ENCODE results near the gene STX1B.
A peak's percentile ranks its signal among the peaks of the same experiment; 100 is the strongest.
"Not testable (repeated sequence)": the region's sequence is repeated elsewhere in the genome, so short reads cannot be mapped to it uniquely, and the experiment has no call there.

STX1B gene

DNA sequence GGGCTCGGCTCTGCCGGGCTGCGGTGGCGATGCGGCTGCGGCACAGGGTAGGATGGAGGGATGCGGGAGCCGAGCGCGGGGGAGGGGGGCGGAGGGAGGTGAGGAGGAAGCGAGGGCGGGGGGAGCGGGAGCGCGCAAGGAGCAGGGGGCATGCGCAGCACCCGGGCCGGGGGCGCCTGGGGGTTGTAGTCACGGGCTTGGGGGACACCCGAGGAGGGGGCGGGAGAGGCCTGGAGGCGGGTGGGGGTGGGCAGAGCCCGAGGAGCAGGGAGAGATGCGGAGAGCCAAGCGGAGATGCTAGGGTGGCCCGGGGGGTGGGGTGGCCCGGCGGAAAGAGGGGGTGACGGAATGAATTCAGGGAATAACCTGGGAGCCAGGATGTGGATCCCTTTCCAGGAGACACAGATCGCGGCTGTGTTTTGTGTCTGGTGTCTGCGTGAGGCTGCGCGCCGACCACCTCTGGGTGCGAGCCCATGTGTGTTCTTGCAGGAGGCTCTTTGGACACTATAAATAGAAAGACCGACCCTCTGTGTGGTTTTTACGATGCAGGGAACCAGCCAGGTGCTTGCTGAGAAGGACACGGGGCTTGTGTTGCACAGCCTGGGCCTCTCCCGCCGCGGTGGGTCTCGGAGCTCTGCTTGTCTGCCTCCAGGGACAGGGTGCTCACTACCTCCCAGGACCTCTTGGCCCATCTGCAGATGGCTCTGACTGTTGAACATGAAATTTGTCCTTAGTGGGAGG lies at the start of gene STX1B:
STX1B (minus strand) TSS at position 54 of the 741 bp plus-strand sequence. CDS start 242 bp downstream, outside the sequence.
- DNase-seq = peak; percentile 46 to 52

DNA sequence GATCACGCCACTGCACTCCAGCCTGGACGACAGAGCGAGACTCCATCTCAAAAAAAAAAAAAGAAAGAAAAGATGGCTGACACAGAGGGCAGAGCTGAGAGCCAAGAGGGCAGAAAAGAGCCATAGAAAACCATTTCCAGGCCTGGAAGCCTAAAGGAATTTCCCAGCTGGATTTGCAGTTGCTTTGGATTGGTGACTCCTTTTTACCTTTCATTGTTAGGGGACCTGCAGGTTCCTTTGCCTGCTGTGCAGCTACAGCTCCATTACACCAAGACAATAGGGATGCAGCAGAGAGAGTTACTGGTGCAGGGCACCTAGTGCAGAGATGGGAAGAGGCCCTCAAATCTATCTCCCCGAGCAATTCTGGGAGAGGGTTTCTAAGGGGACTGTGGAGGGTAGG lies 45.2 kb upstream of the STX1B start:
- DNase-seq = no peak

DNA sequence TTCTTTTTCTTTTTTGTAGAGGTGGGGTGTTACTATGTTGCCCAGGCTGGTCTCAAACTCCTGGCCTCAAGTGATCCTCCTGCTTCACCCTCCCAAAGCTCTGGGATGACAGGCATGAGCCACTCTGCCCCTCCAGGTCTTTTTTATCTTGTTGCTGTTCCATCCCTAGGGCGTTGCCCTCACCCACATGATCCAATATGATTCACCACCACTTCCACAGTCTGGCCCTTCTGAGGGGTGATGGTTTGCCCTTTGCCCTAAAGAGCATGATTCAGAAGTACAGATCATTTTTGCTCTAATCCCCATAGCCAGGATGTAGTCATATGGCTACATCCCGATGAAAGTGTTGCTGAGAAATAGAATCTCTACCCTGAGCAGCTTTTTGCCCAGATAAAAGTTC lies 41.7 kb upstream of the STX1B start:
- no peak for DNase-seq

DNA sequence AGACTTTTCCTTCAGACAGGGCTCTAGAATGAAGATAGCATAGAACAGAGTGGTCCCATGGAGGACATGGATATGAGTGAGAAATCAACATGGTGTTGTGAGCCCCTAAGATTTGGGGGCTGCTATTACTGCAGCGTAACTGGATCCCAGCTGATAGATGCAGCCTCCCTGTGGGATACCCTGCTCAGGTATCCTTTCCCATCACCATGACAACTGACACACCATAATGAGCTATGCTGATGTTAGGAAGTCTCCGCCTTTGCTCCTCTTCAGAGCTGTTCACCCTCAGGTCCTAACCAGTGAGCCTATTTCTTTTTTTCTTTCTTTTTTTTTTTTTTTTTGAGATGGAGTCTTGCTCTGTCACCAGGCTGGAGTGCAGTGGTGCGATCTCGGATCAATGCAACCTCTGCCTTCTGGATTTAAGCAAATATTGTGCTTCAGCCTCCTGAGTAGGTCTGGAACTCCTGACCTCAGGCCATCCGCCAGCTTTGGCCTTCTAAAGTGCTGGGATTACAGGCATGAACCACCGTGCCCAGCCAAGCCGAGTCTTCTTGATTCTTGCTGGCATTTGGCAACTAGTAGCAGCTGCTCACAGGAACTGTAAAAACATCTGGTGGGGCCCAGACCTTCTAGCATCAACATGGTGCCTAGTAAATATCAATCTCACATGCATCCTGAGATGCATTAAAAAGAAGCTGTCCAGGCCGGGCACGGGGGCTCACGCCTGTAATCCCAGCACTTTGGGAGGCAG lies 40.0 kb upstream of the STX1B start:
- DNase-seq = no peak

DNA sequence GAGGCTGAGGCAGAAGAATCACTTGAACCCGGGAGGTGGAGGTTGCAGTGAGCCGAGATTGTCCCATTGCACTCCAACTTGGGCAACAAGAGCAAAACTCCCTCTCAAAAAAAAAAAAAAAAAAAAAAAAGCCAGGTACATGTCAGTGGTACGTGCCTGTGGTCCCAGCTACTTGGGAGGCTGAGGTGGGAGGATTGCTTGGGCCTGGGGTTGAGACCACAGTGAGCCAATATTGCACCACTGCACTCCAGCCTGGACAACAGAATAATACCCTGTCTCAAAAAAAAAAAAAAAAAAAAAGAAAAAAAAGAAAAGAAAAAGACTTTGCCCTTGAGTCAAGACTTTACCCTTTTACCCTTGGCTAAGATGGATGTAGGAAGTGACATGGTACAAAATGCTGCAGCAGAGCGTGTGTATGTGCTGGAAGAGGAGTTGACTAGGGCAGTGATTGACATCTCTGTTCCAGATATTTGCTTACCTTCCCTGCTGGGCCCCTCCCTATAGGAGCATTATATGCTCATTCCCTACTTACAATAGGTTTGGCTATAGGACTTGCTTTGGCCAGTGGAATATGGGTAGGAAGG lies 33.6 kb upstream of the STX1B start:
- DNase-seq = no peak

DNA sequence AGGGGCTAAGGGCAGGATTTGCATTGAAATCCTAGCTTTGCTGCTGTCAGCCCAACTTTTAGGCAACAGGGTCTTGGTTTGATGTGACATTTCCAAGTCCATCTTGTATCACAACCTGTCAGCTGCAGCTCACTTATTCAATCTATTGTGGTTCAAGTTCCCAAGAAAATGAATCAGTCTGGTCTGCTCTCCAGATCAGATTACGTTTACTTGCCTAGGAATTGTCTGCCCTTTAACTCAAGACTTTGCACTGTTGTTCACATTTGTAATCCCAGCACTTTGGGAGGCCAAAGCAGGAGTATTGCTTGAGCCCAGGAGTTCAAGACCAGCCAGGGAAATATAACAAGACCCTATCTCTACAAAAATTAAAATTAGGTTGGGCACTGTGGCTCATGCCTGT lies 32.9 kb upstream of the STX1B start:
- no peak for DNase-seq

DNA sequence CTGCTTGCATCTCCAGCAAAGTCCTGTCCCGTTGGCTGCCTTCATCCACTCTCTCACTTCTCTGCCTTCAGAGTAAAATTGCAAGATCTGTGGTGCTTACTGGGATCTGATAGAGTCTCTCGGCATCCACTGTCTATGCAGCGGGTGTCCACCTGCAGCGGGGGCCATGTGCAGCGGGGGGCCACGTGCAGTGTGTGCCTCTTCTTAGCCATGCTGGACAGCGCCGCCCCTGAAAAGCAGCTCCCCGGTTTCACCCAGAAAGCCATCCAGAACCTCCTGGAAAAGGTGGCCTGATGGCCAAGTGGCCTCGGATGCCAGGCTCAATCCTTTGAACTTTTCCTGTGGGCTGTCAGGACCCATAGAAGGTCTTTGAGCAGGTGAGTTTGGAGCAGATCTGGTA lies 32.4 kb upstream of the STX1B start:
- no peak for DNase-seq

DNA sequence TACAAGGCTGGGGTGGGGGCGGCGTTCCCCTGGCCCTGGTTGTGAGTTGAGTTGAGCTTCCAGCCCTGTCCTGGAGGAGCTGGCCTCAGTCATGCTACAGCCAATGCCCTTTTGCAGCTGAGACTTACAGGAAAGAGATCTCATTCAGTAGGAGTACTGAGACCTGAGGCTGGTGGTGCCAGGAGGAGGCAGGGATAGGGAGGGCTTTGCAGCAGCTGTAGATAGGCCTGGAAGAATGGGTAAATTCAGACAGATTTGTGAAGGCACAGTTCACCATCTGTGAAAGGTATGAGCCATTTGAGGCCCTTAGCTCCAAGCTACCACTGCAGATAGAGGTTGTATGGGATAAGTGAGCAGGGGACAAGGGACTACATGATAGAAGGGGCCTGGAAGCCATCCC lies 28.6 kb upstream of the STX1B start:
- no peak for DNase-seq

DNA sequence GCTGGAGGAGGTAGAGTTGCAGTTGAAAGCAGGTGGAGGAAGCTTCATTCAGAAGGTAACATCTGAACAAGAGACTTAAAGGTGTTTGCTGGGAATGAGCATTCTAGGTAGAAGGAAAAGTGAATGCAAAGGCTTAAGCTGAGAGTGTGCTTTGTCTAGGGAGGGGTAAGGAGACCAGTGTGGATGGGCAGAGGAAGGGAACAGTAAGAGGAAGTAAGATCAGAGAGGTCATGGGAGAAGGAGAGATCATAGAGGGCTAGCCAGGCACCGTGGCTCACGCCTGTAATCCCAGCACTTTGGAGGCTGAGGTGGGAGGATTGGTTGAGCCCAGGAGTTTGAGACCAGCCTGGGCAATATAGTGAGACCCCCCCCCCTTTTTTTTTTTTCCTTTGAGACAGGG lies 26.3 kb upstream of the STX1B start:
- no peak for DNase-seq

DNA sequence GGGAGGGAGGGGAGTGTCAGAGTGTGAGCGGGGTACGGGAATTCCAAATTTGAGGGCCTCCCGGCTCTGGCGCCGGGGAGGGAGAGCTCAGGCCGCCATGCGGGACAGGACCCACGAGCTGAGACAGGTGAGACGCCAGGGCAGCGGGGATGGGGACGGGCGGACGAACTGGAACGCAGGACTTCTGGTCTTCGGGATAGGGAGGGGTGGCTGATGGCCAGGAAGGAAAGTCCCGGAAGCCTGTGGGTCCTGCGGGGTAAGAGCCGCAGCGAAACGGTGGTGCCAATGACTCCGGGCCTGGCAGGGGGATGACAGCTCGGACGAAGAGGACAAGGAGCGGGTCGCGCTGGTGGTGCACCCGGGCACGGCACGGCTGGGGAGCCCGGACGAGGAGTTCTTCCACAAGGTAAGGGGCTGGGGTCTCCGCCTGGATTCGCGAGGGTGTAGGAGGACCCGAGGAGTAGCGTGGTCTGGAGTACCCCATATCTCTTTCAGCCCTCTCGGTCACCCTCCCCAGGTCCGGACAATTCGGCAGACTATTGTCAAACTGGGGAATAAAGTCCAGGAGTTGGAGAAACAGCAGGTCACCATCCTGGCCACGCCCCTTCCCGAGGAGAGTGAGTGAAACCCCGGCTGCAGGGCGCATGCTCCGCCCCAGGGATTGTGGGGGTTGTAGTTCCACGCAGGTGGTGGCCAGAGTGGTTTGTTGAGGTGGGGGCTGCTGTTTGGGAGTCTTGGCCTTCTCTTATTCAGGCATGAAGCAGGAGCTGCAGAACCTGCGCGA lies 23.5 kb upstream of the STX1B start:
- peak; percentile 81 to 82 for DNase-seq

DNA sequence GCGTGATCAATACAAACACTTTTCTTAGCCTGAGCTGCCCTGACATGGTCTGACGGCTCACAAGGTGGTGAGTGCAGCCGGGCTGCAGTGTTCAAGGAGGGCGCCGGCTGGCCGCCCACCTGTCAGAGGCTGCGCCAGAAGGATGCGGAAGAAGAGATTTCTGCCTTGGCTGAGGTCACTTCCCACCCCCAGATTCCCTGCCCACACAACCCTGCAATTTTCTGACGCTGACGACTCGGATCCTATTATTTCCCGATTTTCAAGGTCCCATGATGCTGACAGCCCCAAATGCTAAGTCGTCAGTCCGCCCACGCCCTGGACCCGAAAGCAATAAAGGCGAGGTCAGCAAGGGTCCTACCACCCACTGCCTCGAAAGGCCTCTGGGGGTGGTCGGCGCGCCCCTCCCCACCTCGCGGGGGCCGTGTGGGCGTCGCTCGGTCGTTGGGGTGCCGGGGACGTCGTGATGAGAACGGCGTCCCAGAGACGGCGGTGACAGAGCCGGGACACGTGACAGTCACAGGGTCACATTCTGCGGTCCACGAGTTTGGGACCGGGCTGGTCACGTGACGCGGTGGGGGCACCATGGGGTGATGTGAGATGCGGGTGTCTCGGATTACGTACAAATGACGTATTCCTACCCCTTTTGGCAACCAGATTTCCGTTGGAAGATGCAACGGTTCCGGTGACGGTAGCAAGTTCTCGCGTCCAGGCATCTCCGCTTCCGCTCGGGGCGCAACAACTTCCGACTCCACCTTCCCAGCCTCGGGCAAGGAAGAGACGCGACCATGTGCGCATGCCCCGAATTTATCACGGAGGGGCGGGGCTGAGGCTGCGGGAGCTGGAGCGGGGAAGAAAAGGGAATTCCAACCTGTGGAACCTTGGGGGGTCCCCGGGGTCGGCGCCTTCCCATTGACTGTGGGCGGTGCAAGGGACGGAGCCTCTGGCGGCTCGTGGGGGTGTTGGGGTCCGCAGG lies 22.6 kb upstream of the STX1B start, which contains the start of gene STX4:
STX4 (plus strand) TSS at position 823 of the 973 bp plus-strand sequence. CDS start 248 bp downstream, outside the sequence.
- peak; percentile 97 for DNase-seq

DNA sequence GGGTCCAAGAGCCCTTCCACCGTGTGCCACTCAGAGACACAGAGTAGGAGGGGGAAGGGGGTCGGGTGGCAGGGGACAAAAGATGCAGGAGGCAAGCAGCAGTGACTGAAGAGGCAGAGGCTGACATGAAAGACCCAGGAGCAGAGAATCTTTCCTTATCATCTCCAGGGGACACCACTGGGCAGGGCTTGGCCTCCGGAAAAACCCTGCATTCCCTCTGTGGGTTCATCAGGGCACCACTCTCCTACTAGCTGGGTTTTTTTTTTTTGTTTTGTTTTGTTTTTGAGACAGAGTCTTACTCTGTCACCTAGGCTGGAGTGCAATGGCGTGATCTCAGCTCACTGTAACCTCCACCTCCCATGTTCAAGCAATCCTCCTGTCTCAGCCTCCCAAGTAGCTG lies 20.8 kb upstream of the STX1B start:
- DNase-seq = no peak

DNA sequence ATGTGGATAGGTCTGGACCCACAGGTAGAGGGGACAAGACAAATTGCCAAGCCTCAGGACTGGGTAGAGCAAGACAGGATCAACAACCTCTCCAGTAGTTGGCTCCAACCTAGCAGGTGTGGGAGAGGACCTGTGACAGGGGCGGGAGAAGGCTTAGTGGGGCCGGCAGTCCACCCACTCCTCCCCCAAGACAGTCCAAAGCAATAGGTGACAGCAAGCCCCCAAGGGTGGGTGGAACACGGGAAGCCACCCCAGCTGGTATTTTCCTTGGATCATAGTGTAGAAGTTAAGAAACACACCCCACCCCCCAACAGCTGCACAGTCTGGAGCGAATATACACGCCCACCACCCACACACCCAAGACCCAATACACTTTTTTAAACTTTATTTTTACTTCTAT lies 18.8 kb upstream of the STX1B start:
- no peak for DNase-seq

DNA sequence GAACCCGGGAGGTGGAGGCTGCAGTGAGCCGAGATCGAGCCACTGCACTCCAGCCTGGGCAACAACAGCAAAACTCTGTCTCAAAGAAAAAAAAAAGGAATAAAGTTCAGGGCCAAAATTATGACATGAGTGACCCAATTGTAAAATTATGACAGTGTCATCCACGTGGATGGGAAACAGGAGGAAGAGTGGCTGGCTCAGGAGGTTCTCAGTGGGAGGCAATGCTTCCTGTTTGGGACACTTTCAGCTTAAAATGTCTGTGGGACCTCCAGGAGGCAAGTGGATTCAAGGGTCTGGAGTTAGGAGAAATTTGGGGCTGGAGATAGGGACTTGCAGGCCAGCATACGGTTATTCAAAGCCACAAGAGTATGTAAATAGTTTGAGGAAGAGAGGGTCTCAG lies 14.9 kb upstream of the STX1B start:
- DNase-seq = no peak

DNA sequence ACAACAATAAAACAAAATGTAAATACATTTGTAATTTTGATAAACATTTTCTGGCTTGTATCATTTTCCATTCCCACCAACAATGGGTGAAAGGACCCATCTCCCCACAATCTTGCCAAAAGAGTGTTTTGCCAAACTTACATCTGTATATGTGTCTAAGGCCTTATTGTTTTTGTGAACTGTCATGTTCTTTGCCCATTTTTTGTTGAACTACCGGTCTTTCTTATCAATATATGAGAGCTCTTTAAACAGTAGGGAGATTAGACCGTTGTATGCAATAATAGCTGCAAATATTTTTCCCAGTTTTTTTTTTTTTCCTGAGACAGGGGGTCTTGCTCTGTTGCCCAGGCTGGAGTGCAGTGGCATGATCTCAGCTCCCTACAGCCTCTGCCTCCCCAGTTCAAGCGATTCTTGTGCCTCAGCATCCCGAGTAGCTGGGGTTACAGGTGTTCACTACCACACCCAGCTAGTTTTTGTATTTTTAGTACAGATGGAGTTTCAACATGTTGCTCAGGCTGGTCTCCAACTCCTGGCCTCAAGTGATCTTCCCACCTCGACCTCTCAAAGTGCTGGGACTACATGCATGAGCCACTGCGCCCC lies 13.3 kb upstream of the STX1B start:
- no peak for DNase-seq

DNA sequence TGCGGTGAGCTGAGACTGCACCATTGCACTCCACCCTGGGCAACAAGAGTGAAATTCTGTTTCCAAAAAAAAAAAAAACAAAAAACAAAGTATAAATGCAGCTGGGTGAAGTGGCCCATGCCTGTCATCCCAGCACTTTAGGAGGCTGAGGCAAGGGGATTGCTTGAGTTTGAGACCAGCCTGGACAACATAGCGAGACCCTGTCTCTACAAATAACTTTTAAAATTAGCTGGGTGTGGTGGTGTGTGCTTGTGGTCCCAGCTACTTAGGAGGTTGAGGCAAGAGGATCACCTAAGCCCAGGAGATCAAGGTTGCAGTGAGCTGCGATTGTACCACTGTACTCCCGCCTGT lies 12.8 kb upstream of the STX1B start:
- no peak for DNase-seq

DNA sequence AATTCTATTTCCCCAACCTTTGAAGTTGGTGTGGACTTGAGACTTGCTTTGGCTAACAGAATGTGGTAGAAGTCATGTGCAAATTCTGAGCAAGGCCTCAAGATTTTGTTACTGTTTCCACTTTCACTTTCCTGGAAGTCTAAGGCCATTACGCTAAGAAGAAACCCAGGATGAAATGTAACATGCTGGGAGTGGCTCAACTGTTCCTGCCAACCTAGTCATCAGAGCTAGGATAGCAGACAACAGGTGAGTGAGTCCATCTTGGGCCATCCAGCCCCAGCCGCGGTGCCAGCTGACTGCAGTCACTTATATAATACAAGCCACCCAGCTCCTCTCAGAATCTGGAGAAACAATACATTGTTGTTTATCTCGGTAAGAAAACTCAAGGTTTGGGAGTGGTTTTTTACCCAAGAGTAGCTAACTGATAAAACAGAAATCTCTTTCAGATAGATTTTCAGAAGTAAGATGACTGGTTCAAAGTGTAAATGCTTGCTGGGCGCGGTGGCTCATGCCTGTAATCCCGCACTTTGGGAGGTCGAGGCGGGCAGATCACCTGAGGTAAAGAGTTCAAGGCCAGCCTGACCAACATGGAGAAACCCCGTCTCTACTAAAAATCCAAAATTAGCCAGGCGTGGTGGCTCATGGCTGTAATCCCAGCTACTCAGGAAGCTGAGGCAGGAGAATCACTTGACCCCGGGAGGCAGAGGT lies 12.3 kb upstream of the STX1B start:
- DNase-seq = no peak

DNA sequence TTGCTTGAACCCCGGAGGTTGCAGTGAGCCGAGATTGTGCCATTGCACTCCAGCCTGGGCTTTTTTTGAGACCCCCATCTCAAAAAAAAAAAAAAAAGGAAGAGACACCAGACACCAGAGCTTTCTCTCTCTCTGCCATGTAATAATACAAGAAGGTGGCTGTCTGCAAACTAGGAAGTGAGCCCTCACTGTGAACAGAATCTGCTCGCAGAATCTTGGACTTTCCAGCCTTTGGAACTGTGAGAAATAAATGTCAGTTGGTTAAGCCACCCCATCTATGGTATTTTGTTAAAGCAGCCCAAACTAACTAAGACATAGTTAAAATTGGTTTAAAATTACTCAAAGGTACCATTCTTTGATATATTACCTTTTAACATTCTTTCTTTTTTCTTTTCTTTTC lies 10.1 kb upstream of the STX1B start:
- DNase-seq = no peak

DNA sequence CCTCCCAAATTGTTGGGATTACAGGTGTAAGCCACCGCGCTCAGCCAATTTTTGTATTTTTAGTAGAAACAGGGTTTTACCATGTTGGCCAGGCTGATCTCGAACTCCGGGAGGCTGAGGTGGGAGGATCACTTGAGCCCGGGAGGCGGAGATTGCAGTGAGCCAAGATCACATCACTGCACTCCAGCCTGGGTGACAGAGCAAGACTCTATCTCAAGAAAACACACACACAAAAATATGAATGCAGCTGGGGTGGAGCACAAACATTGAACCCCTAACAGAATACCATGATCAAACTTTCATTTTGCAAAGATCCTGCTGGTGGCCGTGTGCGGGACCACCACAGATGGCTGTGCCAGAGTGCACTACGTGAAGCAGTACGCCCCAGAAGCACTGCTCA lies 7.3 kb upstream of the STX1B start:
- DNase-seq = not testable (repeated sequence)

DNA sequence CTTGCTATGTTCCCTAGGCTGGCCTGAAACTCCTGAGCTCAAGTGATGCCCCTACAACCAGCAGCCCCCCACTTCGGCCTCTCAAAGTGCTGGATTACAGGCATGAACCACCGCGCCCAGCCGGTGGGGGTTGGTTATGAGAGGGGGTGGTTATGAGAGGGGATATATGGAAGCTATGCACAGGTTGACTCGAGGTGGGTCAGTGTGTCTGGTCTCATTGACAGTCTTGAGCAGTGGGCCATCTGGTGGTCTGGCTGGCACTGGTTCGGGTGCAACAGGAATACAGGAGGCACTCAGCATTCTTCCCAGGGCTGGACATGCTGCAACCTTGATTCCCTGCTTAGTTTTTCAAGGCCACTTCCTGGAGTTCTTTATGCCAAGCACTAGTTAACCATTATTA lies 5.6 kb upstream of the STX1B start:
- DNase-seq = no peak

DNA sequence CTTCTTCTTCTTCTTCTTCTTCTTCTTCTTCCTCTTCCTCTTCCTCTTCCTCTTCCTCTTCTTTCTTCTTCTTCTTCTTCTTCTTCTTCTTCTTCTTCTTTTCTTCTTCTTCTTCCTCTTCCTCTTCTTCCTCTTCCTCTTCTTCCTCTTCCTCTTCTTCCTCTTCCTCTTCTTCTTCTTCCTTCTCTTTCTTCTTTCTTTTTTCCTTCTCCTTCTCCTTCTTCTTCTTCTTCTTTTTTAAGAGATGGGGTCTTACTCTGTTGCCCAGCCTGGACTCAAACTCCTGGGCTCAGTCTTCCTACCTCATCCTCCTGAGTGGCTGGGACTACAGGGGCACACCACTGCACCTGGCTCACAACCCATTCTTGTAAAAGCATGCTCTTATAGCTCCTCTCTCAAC lies 2.9 kb upstream of the STX1B start:
- not testable (repeated sequence) for DNase-seq
